Measurements from ENCODE around the gene MGRN1.

DNA sequence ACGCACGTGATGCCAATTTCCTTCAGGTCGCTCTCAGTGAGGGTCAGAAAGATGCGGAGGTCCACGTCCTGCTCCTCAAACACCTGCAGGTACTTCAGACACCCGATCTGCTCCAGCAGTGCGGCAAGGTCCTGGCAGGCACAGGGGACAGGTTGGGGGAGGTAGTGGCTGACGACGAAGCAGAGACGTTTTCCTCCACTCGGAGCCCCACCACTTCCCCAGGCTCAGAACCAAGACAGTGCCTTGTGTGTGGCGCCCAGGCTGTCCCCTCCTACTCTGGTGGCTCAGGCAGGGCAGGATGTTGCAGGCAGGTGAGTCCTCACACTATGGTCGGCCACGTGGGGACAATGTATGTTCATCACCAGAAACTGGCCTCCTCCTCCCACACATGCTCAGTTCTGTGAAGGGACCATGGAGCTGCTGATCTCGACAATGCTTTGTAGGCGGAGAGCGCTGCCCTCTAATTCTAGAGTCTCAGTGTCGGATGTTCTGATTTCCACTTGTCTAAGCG lies 74.5 kb downstream of the MGRN1 start:
- peak; percentile 51 for TF ChIP-seq POLR2A (IDR thresholded peaks at IDR 0.05; ENCODE audit: low read depth, low read length)
- no peak for TF ChIP-seq POLR2AphosphoS5 (IDR thresholded peaks at IDR 0.05; ENCODE audit: low read depth, low read length)
